Stomach (tissue), 4 donors: Measurements from ENCODE around the gene PGPEP1.

ENCODE experiments used
- EP300 ChIP-seq: sonication (generic); formaldehyde crosslinking; IDR thresholded peaks from one replicate; pipeline ENCODE4 v1.6.1; 2017; ENCODE audit warnings: antibody characterized with exemption
- POLR2A ChIP-seq, 4 donors: fragments of 450-650 bp; IDR thresholded peaks; one replicate each; pipeline ENCODE4 v1.6.1; 2016; ENCODE audit warnings: antibody characterized with exemption in 4 of 4, control low read depth in 2 of 4, mild to moderate bottlenecking in 1 of 4, moderate library complexity in 1 of 4
- TF ChIP-seq, protein P1 (sequence below), 7 experiments: fragments of 450-650 bp in 4 of 7; fragments of 200-600 bp in 3 of 7; sonication (generic) in 3 of 7; IDR thresholded peaks; one replicate each; pipeline ENCODE4 v1.5.1; 2016 to 2019; ENCODE audit warnings: antibody characterized with exemption in 7 of 7, control low read depth in 2 of 7, mild to moderate bottlenecking in 1 of 7

DNA sequence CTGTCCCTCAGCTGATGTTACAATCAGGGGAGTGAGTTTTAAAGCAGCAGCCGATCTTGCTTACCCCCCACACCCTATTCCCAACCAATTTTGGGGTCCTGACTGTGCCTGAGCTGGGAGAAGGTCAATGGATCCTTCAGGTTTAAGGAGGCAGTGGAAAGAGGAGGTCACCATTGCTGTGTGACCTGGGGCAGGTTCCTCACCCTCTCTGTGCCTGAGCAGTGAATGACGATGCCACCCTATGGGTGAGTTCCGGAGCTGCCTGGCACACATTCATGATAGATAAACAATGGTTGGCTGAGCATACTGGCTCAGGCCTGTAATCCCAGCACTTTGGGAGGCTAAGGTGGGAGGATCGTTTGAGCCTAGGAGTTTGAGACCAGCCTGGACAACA lies 38.7 kb upstream of the PGPEP1 start:
- TF ChIP-seq POLR2A (IDR thresholded peaks at IDR 0.05) (no peak), EP300 (no peak)
- TF ChIP-seq, protein P1, sequence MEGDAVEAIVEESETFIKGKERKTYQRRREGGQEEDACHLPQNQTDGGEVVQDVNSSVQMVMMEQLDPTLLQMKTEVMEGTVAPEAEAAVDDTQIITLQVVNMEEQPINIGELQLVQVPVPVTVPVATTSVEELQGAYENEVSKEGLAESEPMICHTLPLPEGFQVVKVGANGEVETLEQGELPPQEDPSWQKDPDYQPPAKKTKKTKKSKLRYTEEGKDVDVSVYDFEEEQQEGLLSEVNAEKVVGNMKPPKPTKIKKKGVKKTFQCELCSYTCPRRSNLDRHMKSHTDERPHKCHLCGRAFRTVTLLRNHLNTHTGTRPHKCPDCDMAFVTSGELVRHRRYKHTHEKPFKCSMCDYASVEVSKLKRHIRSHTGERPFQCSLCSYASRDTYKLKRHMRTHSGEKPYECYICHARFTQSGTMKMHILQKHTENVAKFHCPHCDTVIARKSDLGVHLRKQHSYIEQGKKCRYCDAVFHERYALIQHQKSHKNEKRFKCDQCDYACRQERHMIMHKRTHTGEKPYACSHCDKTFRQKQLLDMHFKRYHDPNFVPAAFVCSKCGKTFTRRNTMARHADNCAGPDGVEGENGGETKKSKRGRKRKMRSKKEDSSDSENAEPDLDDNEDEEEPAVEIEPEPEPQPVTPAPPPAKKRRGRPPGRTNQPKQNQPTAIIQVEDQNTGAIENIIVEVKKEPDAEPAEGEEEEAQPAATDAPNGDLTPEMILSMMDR (IDR thresholded peaks at IDR 0.05) = no peak
